ENCODE data around the gene CLCNKB.

DNA sequence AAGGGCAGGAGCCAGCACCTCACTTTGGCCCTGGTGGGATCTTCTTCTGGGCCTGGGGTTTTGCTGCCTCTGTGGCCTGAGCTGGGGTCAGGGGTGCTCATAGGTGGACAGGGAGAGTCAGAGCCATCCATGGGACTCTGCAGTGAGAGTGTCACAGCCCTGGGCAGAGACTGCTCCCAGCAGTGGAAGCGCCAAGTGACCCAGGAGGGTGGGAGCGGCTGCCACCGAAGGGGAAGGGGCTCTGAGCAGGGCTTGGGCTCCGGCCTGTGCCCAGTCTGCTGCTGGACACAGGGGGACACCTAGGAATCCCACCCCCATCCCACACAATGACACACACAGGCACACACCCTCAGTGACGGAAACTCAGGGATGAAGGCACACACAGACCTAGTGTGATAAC is 368 bp downstream of the CLCNKB start:
- TF ChIP-seq PAX5 (IDR thresholded peaks at IDR 0.05; ENCODE audit: insufficient read depth, low read length, severe bottlenecking) (no peak), POLR2A (IDR thresholded peaks at IDR 0.05; ENCODE audit: low read depth, low read length) (no peak), POLR2AphosphoS5 (IDR thresholded peaks at IDR 0.05; ENCODE audit: low read depth, low read length) (no peak), SPI1 (IDR thresholded peaks at IDR 0.05; ENCODE audit: low read depth, low read length) (no peak), TAF1 (IDR thresholded peaks at IDR 0.05; ENCODE audit: low read depth, low read length) (no peak), POU2F2 (IDR thresholded peaks at IDR 0.05; ENCODE audit: low read depth, low read length) (no peak)

All from GM12891 (cell line).